ENCODE measurements around the gene HOPX.
"Not testable (repeated sequence)": the region's sequence is repeated elsewhere in the genome, so short reads cannot be mapped to it uniquely, and the experiment has no call there.

The HOPX gene

GRCh38 chr4:56681158-56681852 lies at the start of gene HOPX:
TSS of gene HOPX (minus strand) at chr4:56681296. CDS start at chr4:56657816, 23,480 bp downstream.
- no peak for DNase-seq

- DNase-seq = no peak
Measured at GRCh38 chr4:56730097-56730496, 49.0 kb upstream of the HOPX start.

GRCh38 chr4:56728512-56728911 lies 47.4 kb upstream of the HOPX start:
- no peak for DNase-seq

- DNase-seq = no peak
Measured at GRCh38 chr4:56727150-56727549, 46.1 kb upstream of the HOPX start.

- DNase-seq = not testable (repeated sequence)
Measured at GRCh38 chr4:56726593-56726992, 45.5 kb upstream of the HOPX start.

GRCh38 chr4:56723659-56724230 lies 42.6 kb upstream of the HOPX start:
- DNase-seq = no peak

- DNase-seq = no peak
Measured at GRCh38 chr4:56723201-56723605, 42.1 kb upstream of the HOPX start.

- no peak for DNase-seq
Measured at GRCh38 chr4:56708146-56708545, 27.1 kb upstream of the HOPX start.

GRCh38 chr4:56705966-56706365 lies 24.9 kb upstream of the HOPX start:
- DNase-seq = no peak

- DNase-seq = no peak
Measured at GRCh38 chr4:56705334-56705733, 24.2 kb upstream of the HOPX start.

- no peak for DNase-seq
Measured at GRCh38 chr4:56704089-56704871, 23.2 kb upstream of the HOPX start.

- DNase-seq = no peak
Measured at GRCh38 chr4:56703378-56703777, 22.3 kb upstream of the HOPX start.

- DNase-seq = no peak
Measured at GRCh38 chr4:56701644-56702043, 20.5 kb upstream of the HOPX start.

- DNase-seq = no peak
Measured at GRCh38 chr4:56701161-56701480, 20.0 kb upstream of the HOPX start.

GRCh38 chr4:56699537-56700105 lies 18.5 kb upstream of the HOPX start:
- DNase-seq = peak; percentile 37

GRCh38 chr4:56698329-56698728 lies 17.2 kb upstream of the HOPX start:
- no peak for DNase-seq

GRCh38 chr4:56696056-56696455 lies 15.0 kb upstream of the HOPX start:
- no peak for DNase-seq

GRCh38 chr4:56693476-56693875 lies 12.4 kb upstream of the HOPX start:
- DNase-seq = not testable (repeated sequence)

- no peak for DNase-seq
Measured at GRCh38 chr4:56692576-56692975, 11.5 kb upstream of the HOPX start.

- no peak for DNase-seq
Measured at GRCh38 chr4:56691425-56691824, 10.3 kb upstream of the HOPX start.

- no peak for DNase-seq
Measured at GRCh38 chr4:56690393-56690792, 9.3 kb upstream of the HOPX start.

GRCh38 chr4:56689201-56689969 lies 8.3 kb upstream of the HOPX start:
- no peak for DNase-seq

- no peak for DNase-seq
Measured at GRCh38 chr4:56688094-56688647, 7.1 kb upstream of the HOPX start.

Measured in NCI-H446 treated with DMSO at 0.1 percent for 48 hours (cell line).